Measurements from ENCODE around the gene CACNA1C. TPM values are rescaled to one million over a fixed set of nuclear protein-coding genes. Genes with fewer than 3 reads are reported as not detected.

CACNA1C gene
- polyA plus RNA-seq, 1 of the 3 experiments (the other 2 are of a cell fraction): 1.5 TPM

- Histone ChIP-seq H3K4me1 (ENCODE audit: control insufficient read depth in 1 of 2, insufficient read depth in 2 of 2, low read depth in 1 of 2, low read length in 1 of 2) (peaks cover 4 to 30% of the 10 kb centered on the region in 2 experiments; a peak in 3 of 4 replicates), H3F3A (replicated peaks; ENCODE audit: insufficient read depth) (no peaks in the 10 kb centered on the region), H3K9me3 (no peaks in the 10 kb centered on the region), H3K79me2 (ENCODE audit: insufficient read depth) (no peaks in the 10 kb centered on the region), H3K4me3 (ENCODE audit: low read depth in 2 of 2, low read length in 1 of 2) (no peak overlapping the region), H3K9me2 (no peaks in the 10 kb centered on the region), H3K27ac (ENCODE audit: low read depth in 2 of 2, low read length in 1 of 2) (no peak overlapping the region), H3K4me2 (no peak overlapping the region), H4K20me1 (ENCODE audit: insufficient read depth) (no peaks in the 10 kb centered on the region), H2AFZ (ENCODE audit: low read depth) (no peak overlapping the region), H3K9ac (no peak overlapping the region), H3K36me3 (replicated peaks in 1 of 2; ENCODE audit: control insufficient read depth in 1 of 2, insufficient read depth in 2 of 2, low read length in 1 of 2) (no peaks in the 10 kb centered on the region), H3K27me3 (ENCODE audit: insufficient read depth) (no peaks in the 10 kb centered on the region)
- CTCF ChIA-PET: interaction anchor here (2.2 kb wide), 1 partner anchor 15 kb away, joined by 9 read pairs; no protein-coding TSS in a partner anchor
- no peak for DNase-seq
- no peak for TF ChIP-seq YY1 (IDR thresholded peaks at IDR 0.05; ENCODE audit: low read depth)
- no peak for TF ChIP-seq USF1 (IDR thresholded peaks at IDR 0.05; ENCODE audit: borderline replicate concordance, low read depth)
- no peak for TF ChIP-seq ELF1 (IDR thresholded peaks at IDR 0.05)
- TF ChIP-seq TCF12 (IDR thresholded peaks at IDR 0.05): no peak
- no peak for TF ChIP-seq NFIC (IDR thresholded peaks at IDR 0.05; ENCODE audit: borderline replicate concordance)
- TF ChIP-seq RXRA (IDR thresholded peaks at IDR 0.05; ENCODE audit: borderline replicate concordance, low read depth): no peak
- no peak for TF ChIP-seq TAF1 (IDR thresholded peaks at IDR 0.05; ENCODE audit: borderline replicate concordance, low read depth, low read length)
- TF ChIP-seq ZBTB33 (IDR thresholded peaks at IDR 0.05; ENCODE audit: borderline replicate concordance, low read depth): no peak
- no peak for TF ChIP-seq SIN3A (IDR thresholded peaks at IDR 0.05; ENCODE audit: borderline replicate concordance, low read depth, low read length)
- TF ChIP-seq MAX (IDR thresholded peaks at IDR 0.05; ENCODE audit: low read depth): no peak
- no peak for TF ChIP-seq IRF3 (IDR thresholded peaks at IDR 0.05; ENCODE audit: low read depth, low read length)
- no peak for TF ChIP-seq SMC3 (IDR thresholded peaks at IDR 0.05; ENCODE audit: low read depth, low read length)
- no peak for TF ChIP-seq REST (IDR thresholded peaks at IDR 0.05; ENCODE audit: low read depth, low read length)
- TF ChIP-seq TEAD4 (IDR thresholded peaks at IDR 0.05; ENCODE audit: borderline replicate concordance, insufficient read depth): no peak
- TF ChIP-seq CHD2 (IDR thresholded peaks at IDR 0.05; ENCODE audit: low read length, partially characterized antibody): no peak
- TF ChIP-seq POLR2AphosphoS5 (IDR thresholded peaks at IDR 0.05; ENCODE audit: low read depth, low read length): no peak
- no peak for TF ChIP-seq NRF1 (IDR thresholded peaks at IDR 0.05; ENCODE audit: low read depth, low read length)
- WGBS (ENCODE audit: low lambda C conversion rate): 86% methylated on average over 3 of the region's 5 CpGs
- POLR2A ChIA-PET: no interaction called here
Observed at GRCh38 chr12:2346416-2346815, 293.6 kb downstream of the CACNA1C start.
